Measurements from ENCODE around the gene PAWR. TPM values are rescaled to one million over a fixed set of nuclear protein-coding genes. Genes with fewer than 3 reads are reported as not detected.

The PAWR gene
- total and polyA plus RNA-seq, 12 donors = 3.0 to 16.6 (median 10.2) TPM

DNA sequence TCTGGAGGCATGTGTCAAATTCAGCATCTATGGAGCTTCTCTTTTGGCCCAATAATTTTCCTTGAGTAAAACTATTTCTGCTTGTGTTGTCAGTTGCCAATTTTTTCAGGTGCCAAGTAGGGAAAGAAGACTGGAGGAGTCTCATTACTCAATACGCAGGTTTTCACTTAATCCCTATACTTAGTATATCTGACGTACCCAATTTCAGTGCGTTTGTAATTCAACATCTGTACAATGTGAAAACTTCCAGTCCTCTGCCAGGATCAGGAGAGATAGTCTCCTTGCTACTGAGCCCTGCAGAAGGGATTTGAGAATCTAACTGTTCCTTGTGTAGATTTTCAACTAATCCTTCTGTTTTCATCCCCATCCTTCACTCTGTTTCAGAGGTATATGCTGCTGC lies 5.7 kb upstream of the PAWR start:
- ATAC-seq (no peak), DNase-seq (no peak)
- Histone ChIP-seq H3K27ac (no peak overlapping the region), H3K4me3 (no peak overlapping the region), H3K36me3 (no peaks in the 10 kb centered on the region), H3K9me3 (no peaks in the 10 kb centered on the region), H3K4me1 (peaks cover 0 to 8% (median 0%) of the 10 kb centered on the region in 9 donors), H3K27me3 (peaks cover 0 to 20% (median 5%) of the 10 kb centered on the region in 7 donors)
- intact Hi-C loops (cut with DNase I) = loop anchor here in 2 of 10 donors (10.0 kb wide), 2 partner anchors 238 to 488 kb away; partner anchors contain the start of gene PPP1R12A (in 1 of the 2)
- TF ChIP-seq, protein P1, sequence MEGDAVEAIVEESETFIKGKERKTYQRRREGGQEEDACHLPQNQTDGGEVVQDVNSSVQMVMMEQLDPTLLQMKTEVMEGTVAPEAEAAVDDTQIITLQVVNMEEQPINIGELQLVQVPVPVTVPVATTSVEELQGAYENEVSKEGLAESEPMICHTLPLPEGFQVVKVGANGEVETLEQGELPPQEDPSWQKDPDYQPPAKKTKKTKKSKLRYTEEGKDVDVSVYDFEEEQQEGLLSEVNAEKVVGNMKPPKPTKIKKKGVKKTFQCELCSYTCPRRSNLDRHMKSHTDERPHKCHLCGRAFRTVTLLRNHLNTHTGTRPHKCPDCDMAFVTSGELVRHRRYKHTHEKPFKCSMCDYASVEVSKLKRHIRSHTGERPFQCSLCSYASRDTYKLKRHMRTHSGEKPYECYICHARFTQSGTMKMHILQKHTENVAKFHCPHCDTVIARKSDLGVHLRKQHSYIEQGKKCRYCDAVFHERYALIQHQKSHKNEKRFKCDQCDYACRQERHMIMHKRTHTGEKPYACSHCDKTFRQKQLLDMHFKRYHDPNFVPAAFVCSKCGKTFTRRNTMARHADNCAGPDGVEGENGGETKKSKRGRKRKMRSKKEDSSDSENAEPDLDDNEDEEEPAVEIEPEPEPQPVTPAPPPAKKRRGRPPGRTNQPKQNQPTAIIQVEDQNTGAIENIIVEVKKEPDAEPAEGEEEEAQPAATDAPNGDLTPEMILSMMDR (IDR thresholded peaks at IDR 0.05) = no peak
- WGBS, 2 donors = 93 to 94% methylated on average over 3 of the region's 3 CpGs

DNA sequence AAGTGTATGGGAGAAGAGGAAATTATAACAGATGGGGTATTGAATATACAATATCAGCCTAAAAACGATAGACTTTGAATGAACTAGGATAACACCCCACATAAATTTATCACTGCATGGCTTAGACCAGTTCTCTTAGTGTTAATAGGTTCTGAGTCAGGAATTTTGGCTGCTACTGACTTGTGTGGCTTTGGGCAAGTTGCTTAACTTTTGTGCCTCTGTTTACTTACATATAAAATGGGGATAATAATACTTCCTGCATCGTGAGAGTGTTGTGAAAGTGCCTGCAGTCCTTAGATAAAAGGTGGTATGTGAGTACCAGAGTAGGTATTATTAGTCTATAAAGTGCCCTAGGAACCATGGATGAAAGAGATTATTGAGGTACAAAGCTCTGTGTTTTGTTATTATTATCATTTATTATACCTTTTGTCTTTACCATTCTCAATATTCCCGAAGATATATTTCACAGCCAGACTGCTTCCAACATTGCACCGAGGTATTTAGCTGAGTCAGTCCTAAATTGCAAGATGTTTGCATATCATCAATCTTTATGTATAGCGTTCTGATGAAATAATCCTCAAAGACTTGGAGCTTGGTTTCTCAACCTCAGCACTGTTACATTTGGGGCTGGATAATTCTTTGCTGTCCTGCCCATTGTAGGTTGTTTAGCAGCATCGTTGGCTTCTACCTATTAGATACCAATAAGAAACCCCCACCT lies 2.3 kb upstream of the PAWR start:
- Histone ChIP-seq H3K36me3 (no peaks in the 10 kb centered on the region), H3K4me3 (no peak overlapping the region), H3K9me3 (no peaks in the 10 kb centered on the region), H3K27me3 (peaks cover 0 to 45% (median 7%) of the 10 kb centered on the region in 7 donors), H3K27ac (no peak overlapping the region), H3K4me1 (peaks cover 0 to 27% (median 8%) of the 10 kb centered on the region in 9 donors)
- TF ChIP-seq, protein P1 (IDR thresholded peaks at IDR 0.05) = no peak
- intact Hi-C loops (cut with DNase I) = loop anchor here in 2 of 10 donors (10.0 kb wide), 2 partner anchors 242 to 492 kb away; partner anchors contain the start of gene PPP1R12A (in 1 of the 2)
- ATAC-seq (no peak), DNase-seq (no peak)
- WGBS, 2 donors = 65 to 72% methylated on average over 6 of the region's 6 CpGs

DNA sequence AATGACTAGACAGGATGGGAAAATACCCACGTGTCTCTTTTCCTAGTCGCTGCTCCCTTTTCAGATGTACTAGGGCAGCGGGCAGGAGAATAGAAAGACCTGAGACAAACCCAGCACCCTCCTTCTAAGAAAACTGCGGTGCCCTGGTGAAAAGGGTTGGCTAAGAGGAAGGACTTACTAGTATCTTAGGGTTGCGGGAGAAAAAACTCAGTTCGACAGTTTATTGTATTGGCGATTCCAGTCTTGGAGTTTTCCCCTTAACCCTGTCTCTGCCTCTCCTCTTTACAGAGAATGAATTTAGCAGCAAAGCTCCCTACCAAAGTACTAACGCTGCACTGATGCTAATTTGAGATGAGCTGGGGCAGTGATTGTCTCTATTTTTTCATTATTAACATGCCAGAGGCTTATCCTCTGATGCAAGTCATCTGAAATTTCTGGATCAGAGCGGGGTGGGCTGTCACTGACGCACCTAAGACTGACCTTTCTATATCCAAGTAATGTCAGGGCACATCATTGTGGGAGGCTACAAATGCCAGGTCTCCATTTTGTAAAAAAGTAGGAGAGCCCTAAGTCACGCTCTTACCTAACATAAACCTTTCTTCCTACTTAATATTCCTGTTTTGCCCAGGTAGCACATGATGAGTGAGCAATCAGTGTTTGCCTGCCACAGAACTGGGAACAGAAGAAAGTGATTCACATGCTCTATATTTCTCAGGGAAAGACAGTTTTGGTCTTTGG lies 916 bp upstream of the PAWR start:
- TF ChIP-seq, protein P1 (IDR thresholded peaks at IDR 0.05) = no peak
- 14 to 18% methylated on average over 11 of the region's 11 CpGs for WGBS, 2 donors
- intact Hi-C loops (cut with DNase I) = loop anchor here in 2 of 10 donors (10.0 kb wide), 2 partner anchors 243 to 493 kb away; partner anchors contain the start of gene PPP1R12A (in 1 of the 2)
- DNase-seq (no peak), ATAC-seq (peak in 5 of 8 donors; percentile 5 to 32 (median 15))
- H3K27ac ChIP-seq = peak overlapping the region in 7 of 10 donors; percentile 33 to 80 (median 74)
- peak overlapping the region in 9 of 10 donors; percentile 68 to 92 (median 84) for H3K4me3 ChIP-seq
- no peaks in the 10 kb centered on the region for H3K9me3 ChIP-seq
- H3K27me3 ChIP-seq = peaks cover 0 to 45% (median 7%) of the 10 kb centered on the region in 7 donors
- H3K4me1 ChIP-seq = peaks cover 0 to 31% (median 8%) of the 10 kb centered on the region in 9 donors
- H3K36me3 ChIP-seq = no peaks in the 10 kb centered on the region

DNA sequence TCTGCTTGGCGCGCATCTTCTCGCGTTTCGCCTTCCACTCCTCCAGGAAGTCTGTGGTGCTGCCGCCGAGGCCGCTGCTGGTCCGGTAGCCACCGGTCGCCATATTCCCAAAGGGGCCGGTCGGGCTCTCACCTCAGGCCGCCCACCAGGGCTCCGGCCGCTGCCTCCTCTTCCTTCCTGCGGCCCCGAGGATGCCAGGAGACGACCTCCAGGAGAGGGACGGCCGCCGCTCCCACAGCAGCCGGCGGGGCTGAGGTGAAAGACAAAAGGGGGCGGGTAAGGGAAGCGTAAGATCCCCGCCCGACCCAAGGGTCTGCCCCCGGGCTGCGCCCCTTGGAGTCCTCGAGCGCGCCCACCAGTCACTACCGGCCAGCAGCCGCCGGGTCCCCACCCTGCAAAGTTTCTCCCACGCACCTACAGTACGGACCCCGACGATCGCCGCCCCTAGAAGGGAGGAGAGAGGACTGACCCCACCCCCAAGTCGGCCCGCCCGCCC lies 574 bp downstream of the PAWR start:
- intact Hi-C loops (cut with DNase I) = loop anchor here in 2 of 10 donors (10.0 kb wide), 2 partner anchors 245 to 495 kb away; partner anchors contain the start of gene PPP1R12A (in 1 of the 2)
- Histone ChIP-seq H3K9me3 (no peaks in the 10 kb centered on the region), H3K4me3 (peak overlapping the region; percentile 68 to 92 (median 86)), H3K27ac (peak overlapping the region in 9 of 10 donors; percentile 53 to 80 (median 73)), H3K27me3 (peaks cover 0 to 45% (median 7%) of the 10 kb centered on the region in 7 donors), H3K36me3 (no peaks in the 10 kb centered on the region), H3K4me1 (peaks cover 0 to 31% (median 8%) of the 10 kb centered on the region in 9 donors)
- WGBS, 2 donors = 0 to 1% methylated on average over 36 to 45 of the region's 45 CpGs
- TF ChIP-seq, protein P1 (IDR thresholded peaks at IDR 0.05) = peak in 1 of 9 donors; percentile 3
- ATAC-seq = peak; percentile 35 to 82 (median 80)
- peak in 1 of 2 donors; percentile 48 for DNase-seq

Measured in heart right ventricle (tissue), 16 donors.